ENCODE measurements around the gene WDR72.

Gene WDR72

GRCh38 chr15:53472883-53473282 lies 286.6 kb downstream of the WDR72 start:
- TF ChIP-seq CTCF (IDR thresholded peaks at IDR 0.05; ENCODE audit: low read depth, low read length) (no peak), MYC (IDR thresholded peaks at IDR 0.05; ENCODE audit: low read depth, low read length) (no peak), POLR2A (IDR thresholded peaks at IDR 0.05; ENCODE audit: extremely low read depth, insufficient read length) (no peak), MAX (IDR thresholded peaks at IDR 0.05; ENCODE audit: low read depth, low read length) (no peak)
- no peak for DNase-seq (ENCODE audit: low read depth)

GRCh38 chr15:53472210-53472609 lies 287.3 kb downstream of the WDR72 start:
- DNase-seq (ENCODE audit: low read depth): no peak
- TF ChIP-seq POLR2A (IDR thresholded peaks at IDR 0.05; ENCODE audit: extremely low read depth, insufficient read length): no peak
- TF ChIP-seq MAX (IDR thresholded peaks at IDR 0.05; ENCODE audit: low read depth, low read length): no peak
- TF ChIP-seq MYC (IDR thresholded peaks at IDR 0.05; ENCODE audit: low read depth, low read length): no peak
- TF ChIP-seq CTCF (IDR thresholded peaks at IDR 0.05; ENCODE audit: low read depth, low read length): no peak
- H3K4me3 ChIP-seq (ENCODE audit: low read depth, low read length): no peak overlapping the region

More at GRCh38 chr15:53472883-53473282, 286.6 kb downstream of the WDR72 start:
- no peak overlapping the region for H3K4me3 ChIP-seq (ENCODE audit: low read depth, low read length)

- no peak for TF ChIP-seq CTCF (IDR thresholded peaks at IDR 0.05; ENCODE audit: low read depth, low read length)
- TF ChIP-seq MYC (IDR thresholded peaks at IDR 0.05; ENCODE audit: low read depth, low read length): no peak
- no peak for TF ChIP-seq MAX (IDR thresholded peaks at IDR 0.05; ENCODE audit: low read depth, low read length)
- no peak for TF ChIP-seq POLR2A (IDR thresholded peaks at IDR 0.05; ENCODE audit: extremely low read depth, insufficient read length)
- H3K4me3 ChIP-seq (ENCODE audit: low read depth, low read length): no peak overlapping the region
- DNase-seq (ENCODE audit: low read depth): no peak
Measured at GRCh38 chr15:53470743-53471142, 288.7 kb downstream of the WDR72 start.

GRCh38 chr15:53469422-53469821 lies 290.0 kb downstream of the WDR72 start:
- TF ChIP-seq MYC (IDR thresholded peaks at IDR 0.05; ENCODE audit: low read depth, low read length) (no peak), CTCF (IDR thresholded peaks at IDR 0.05; ENCODE audit: low read depth, low read length) (no peak), POLR2A (IDR thresholded peaks at IDR 0.05; ENCODE audit: extremely low read depth, insufficient read length) (no peak), MAX (IDR thresholded peaks at IDR 0.05; ENCODE audit: low read depth, low read length) (no peak)
- no peak overlapping the region for H3K4me3 ChIP-seq (ENCODE audit: low read depth, low read length)
- DNase-seq (ENCODE audit: low read depth): no peak

All from NB4 (cell line).